ENCODE measurements around the gene ATP6V1A. TPM values are rescaled to one million over a fixed set of nuclear protein-coding genes. Genes with fewer than 3 reads are reported as not detected.

ATP6V1A gene
- total and polyA plus RNA-seq, 2 experiments from 2014 or later, result 62.3 to 87.2 TPM

DNA sequence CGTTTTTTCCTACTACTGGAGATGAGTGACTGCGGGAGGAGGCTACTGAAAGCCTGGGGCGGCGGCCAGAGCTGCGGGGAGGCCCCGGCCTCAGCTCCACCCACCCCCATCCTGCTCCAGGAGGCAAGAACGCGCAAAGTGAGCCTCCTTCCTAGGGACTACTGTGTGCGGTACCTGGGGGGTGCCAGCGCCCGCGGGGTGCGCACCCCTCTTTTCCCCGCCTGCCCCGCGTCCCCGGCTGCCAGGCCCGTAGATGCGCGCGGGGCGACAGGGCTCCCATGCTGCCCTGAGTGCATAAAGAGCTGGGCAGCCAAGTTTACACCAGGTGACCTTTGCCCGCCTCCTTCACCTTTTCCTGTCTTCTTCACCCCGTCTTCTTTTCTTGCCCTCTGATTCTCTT is 47.9 kb upstream of the ATP6V1A start:
- TF ChIP-seq EZH2 (IDR thresholded peaks at IDR 0.05; ENCODE audit: borderline replicate concordance), result no peak
- no peak for TF ChIP-seq EZH2phosphoT487 (IDR thresholded peaks at IDR 0.05; ENCODE audit: low read depth, severe bottlenecking, unreplicated experiment)
- WGBS (ENCODE audit: low lambda C conversion rate, missing lambda C conversion rate), result 38% methylated on average over 18 of the region's 24 CpGs
- H4K20me1 ChIP-seq (ENCODE audit: insufficient read depth, poor library complexity, severe bottlenecking), result no peaks in the 10 kb centered on the region

DNA sequence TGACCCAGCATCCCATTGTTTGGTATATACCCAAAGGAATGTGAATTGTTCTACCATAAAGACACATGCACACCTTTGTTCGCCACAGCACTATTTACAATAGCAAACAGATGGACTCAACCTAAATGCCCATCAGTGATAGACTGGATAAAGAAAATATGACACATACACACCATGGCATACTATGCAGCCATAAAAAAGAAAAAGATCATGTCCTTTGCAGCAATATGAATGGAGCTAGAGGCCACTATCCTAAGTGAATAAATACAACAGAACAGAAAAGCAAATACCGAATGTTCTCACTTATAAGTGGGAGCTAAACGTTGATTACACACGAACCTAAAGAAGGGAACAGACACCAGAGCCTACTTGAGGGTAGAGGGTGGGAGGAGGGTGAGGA is 39.0 kb upstream of the ATP6V1A start:
- no peaks in the 10 kb centered on the region for H4K20me1 ChIP-seq (ENCODE audit: insufficient read depth, poor library complexity, severe bottlenecking)
- TF ChIP-seq EZH2 (IDR thresholded peaks at IDR 0.05; ENCODE audit: borderline replicate concordance) (no peak), EZH2phosphoT487 (IDR thresholded peaks at IDR 0.05; ENCODE audit: low read depth, severe bottlenecking, unreplicated experiment) (no peak)
- TF ChIP-seq, protein P1, sequence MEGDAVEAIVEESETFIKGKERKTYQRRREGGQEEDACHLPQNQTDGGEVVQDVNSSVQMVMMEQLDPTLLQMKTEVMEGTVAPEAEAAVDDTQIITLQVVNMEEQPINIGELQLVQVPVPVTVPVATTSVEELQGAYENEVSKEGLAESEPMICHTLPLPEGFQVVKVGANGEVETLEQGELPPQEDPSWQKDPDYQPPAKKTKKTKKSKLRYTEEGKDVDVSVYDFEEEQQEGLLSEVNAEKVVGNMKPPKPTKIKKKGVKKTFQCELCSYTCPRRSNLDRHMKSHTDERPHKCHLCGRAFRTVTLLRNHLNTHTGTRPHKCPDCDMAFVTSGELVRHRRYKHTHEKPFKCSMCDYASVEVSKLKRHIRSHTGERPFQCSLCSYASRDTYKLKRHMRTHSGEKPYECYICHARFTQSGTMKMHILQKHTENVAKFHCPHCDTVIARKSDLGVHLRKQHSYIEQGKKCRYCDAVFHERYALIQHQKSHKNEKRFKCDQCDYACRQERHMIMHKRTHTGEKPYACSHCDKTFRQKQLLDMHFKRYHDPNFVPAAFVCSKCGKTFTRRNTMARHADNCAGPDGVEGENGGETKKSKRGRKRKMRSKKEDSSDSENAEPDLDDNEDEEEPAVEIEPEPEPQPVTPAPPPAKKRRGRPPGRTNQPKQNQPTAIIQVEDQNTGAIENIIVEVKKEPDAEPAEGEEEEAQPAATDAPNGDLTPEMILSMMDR (IDR thresholded peaks at IDR 0.05; ENCODE audit: poor library complexity), result no peak
- H3K4me3 ChIP-seq, result no peak overlapping the region
- WGBS (ENCODE audit: low lambda C conversion rate, missing lambda C conversion rate), result 93% methylated on average over 4 of the region's 4 CpGs
- H2AFZ ChIP-seq, result no peak overlapping the region
- DNase-seq (ENCODE audit: low spot score), result no peak
- no peaks in the 10 kb centered on the region for H3K27me3 ChIP-seq
- no peaks in the 10 kb centered on the region for H3K4me1 ChIP-seq (ENCODE audit: insufficient read depth)
- no peaks in the 10 kb centered on the region for H3K79me2 ChIP-seq
- H3K9me3 ChIP-seq (ENCODE audit: low read depth), result no peaks in the 10 kb centered on the region
- H3K27ac ChIP-seq, result no peak overlapping the region
- no peak overlapping the region for H3K4me2 ChIP-seq
- no peaks in the 10 kb centered on the region for H3K36me3 ChIP-seq (replicated peaks; ENCODE audit: insufficient read depth, low read depth)
- no peaks in the 10 kb centered on the region for H3K9me2 ChIP-seq (replicated peaks; ENCODE audit: insufficient read depth)

More for the DNA sequence above, 47.9 kb upstream of the ATP6V1A start:
- Histone ChIP-seq H3K4me3 (no peak overlapping the region), H3K36me3 (replicated peaks; ENCODE audit: insufficient read depth, low read depth) (no peaks in the 10 kb centered on the region), H3K79me2 (peaks cover 18% of the 10 kb centered on the region), H2AFZ (peak overlapping the region; percentile 43), H3K9me3 (ENCODE audit: low read depth) (no peaks in the 10 kb centered on the region), H3K4me1 (ENCODE audit: insufficient read depth) (peaks cover 23% of the 10 kb centered on the region), H3K27ac (peak overlapping the region; percentile 92), H3K9me2 (replicated peaks; ENCODE audit: insufficient read depth) (no peaks in the 10 kb centered on the region), H3K4me2 (peak overlapping the region; percentile 93), H3K27me3 (no peaks in the 10 kb centered on the region)
- DNase-seq (ENCODE audit: low spot score), result peak; percentile 24

DNA sequence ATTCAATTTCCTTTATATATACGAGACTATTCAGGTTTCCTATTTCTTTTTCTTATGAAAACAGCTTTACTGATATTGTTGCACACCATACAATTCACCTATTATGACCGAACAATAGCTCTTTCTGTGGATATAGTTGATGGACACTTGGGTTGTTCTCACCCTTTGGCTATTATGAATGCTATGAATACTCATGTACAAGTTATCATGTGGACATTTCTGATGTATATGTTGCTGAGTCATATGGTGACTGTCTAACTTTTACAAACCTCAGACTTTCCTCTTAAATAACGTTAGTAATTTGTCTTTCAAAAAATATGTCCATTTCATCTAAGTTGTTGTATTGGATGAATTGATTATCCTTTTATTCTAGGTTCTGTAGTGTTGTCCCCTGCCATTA is 34.7 kb upstream of the ATP6V1A start:
- TF ChIP-seq, protein P1 (IDR thresholded peaks at IDR 0.05; ENCODE audit: poor library complexity), result no peak
- no peak for TF ChIP-seq EZH2 (IDR thresholded peaks at IDR 0.05; ENCODE audit: borderline replicate concordance)
- no peak for TF ChIP-seq EZH2phosphoT487 (IDR thresholded peaks at IDR 0.05; ENCODE audit: low read depth, severe bottlenecking, unreplicated experiment)
- no peaks in the 10 kb centered on the region for H3K36me3 ChIP-seq (replicated peaks; ENCODE audit: insufficient read depth, low read depth)

DNA sequence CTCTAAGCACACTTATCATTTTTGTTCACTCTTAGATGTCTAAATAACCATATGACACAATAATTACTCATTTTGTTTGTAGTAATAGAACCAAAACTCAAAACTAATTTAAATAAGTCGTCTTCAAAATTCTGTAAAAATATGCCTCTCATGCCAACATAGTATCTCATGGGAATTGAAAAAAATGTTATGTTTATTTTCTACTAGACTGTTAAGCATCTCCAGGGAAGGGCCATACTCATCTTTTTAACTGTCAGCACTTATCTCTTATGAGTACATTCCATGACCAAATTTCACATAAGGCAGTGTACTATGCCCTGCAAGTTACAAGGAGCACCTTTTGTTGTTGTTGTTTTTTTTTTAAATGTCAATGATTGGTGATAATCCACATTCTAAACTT is 32.1 kb upstream of the ATP6V1A start:
- no peak for DNase-seq (ENCODE audit: low spot score)
- Histone ChIP-seq H3K9me2 (replicated peaks; ENCODE audit: insufficient read depth) (no peaks in the 10 kb centered on the region), H3K27me3 (no peaks in the 10 kb centered on the region), H3K79me2 (no peaks in the 10 kb centered on the region), H3K4me2 (no peak overlapping the region), H3K4me1 (ENCODE audit: insufficient read depth) (no peaks in the 10 kb centered on the region), H3K36me3 (replicated peaks; ENCODE audit: insufficient read depth, low read depth) (no peaks in the 10 kb centered on the region), H3K9me3 (ENCODE audit: low read depth) (no peaks in the 10 kb centered on the region), H3K27ac (no peak overlapping the region), H2AFZ (no peak overlapping the region), H3K4me3 (no peak overlapping the region), H4K20me1 (ENCODE audit: insufficient read depth, poor library complexity, severe bottlenecking) (no peaks in the 10 kb centered on the region)
- TF ChIP-seq EZH2phosphoT487 (IDR thresholded peaks at IDR 0.05; ENCODE audit: low read depth, severe bottlenecking, unreplicated experiment) (no peak), EZH2 (IDR thresholded peaks at IDR 0.05; ENCODE audit: borderline replicate concordance) (no peak)
- TF ChIP-seq, protein P1 (IDR thresholded peaks at IDR 0.05; ENCODE audit: poor library complexity), result no peak
- 83% methylated on average over 1 of the region's 1 CpG for WGBS (ENCODE audit: low lambda C conversion rate, missing lambda C conversion rate)

More for the DNA sequence above, 34.7 kb upstream of the ATP6V1A start:
- Histone ChIP-seq H3K4me2 (no peak overlapping the region), H2AFZ (no peak overlapping the region), H3K9me3 (ENCODE audit: low read depth) (no peaks in the 10 kb centered on the region), H3K79me2 (no peaks in the 10 kb centered on the region), H3K4me3 (no peak overlapping the region), H3K27me3 (no peaks in the 10 kb centered on the region), H3K4me1 (ENCODE audit: insufficient read depth) (no peaks in the 10 kb centered on the region), H4K20me1 (ENCODE audit: insufficient read depth, poor library complexity, severe bottlenecking) (no peaks in the 10 kb centered on the region), H3K27ac (no peak overlapping the region), H3K9me2 (replicated peaks; ENCODE audit: insufficient read depth) (no peaks in the 10 kb centered on the region)
- DNase-seq (ENCODE audit: low spot score), result no peak
- 83% methylated on average over 3 of the region's 3 CpGs for WGBS (ENCODE audit: low lambda C conversion rate, missing lambda C conversion rate)
